Amygdala (tissue), 56 donors: ENCODE measurements around the gene TXNDC15.
"Not testable (repeated sequence)": the region's sequence is repeated elsewhere in the genome, so short reads cannot be mapped to it uniquely, and the experiment has no call there.

Experiments used
- DNase-seq, 56 donors: peaks; one replicate each; lab custom pipeline; 2025; lab: John Stamatoyannopoulos, UW

The TXNDC15 gene

GRCh38 chr5:134874831-134875655, 872 bp downstream of the TXNDC15 start:
- peak in 54 of 56 donors; percentile 14 to 82 (median 54) for DNase-seq

DNA sequence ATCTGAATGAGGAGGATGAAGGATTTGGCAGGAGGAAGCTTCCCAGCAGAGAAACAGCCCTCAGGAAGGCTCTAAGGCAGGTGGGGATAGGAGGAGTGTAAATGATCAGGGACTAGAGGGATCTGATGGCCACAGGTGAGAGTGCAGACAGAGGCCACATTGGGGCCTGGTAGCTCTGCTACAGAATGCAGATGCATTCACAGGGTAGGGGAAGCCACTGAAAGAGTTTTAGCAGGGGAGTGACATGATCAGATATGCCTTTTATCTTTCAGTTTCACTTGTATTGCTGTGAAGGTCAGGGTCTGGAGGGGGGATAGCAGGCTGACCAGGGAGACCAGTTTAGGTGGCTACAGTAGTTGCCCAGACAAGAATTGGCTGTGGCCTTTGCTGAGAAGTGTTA, 3.0 kb downstream of the TXNDC15 start:
- DNase-seq = no peak

GRCh38 chr5:134878403-134878802, 4.2 kb downstream of the TXNDC15 start:
- DNase-seq = no peak

- no peak for DNase-seq
These were observed 5.3 kb downstream of the TXNDC15 start for GRCh38 chr5:134879456-134879855.

- DNase-seq = not testable (repeated sequence)
These were observed 6.8 kb downstream of the TXNDC15 start for GRCh38 chr5:134880937-134881336.

DNA sequence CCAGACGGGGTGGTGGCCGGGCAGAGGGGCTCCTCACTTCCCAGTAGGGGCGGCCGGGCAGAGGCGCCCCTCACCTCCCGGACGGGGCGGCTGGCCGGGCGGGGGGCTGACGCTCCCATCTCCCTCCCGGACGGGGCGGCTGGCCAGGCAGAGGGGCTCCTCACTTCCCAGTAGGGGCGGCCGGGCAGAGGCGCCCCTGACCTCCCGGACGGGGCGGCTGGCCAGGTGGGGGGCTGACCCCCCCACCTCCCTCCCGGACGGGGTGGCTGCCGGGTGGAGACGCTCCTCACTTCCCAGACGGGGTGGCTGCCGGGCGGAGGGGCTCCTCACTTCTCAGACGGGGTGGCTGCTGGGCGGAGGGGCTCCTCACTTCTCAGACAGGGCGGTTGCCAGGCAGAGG, 7.5 kb downstream of the TXNDC15 start:
- not testable (repeated sequence) for DNase-seq

- no peak for DNase-seq
These were observed 13.5 kb downstream of the TXNDC15 start for GRCh38 chr5:134887593-134888159.

- no peak for DNase-seq
These were observed 15.2 kb downstream of the TXNDC15 start for GRCh38 chr5:134889335-134889734.

- no peak for DNase-seq
These were observed 17.3 kb downstream of the TXNDC15 start for GRCh38 chr5:134891473-134891872.

DNA sequence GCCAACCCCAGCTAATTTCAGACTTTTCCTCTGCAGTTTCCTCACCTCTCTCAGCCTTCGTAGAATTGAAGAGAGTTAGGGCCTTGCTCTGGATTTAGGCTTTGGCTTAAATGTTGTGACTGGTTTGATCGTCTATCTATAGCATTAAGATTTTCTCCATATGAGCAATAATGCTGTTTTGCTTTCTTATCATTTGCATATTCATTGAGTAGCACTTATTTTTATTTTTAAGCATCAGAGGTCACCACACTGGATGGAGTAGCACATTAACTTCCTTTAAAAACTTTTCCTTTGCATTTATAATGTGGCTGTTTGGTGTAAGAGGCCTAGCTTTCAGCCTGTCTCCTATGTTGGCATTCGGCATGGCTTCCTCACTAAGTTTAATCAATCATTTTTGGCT, 18.1 kb downstream of the TXNDC15 start:
- DNase-seq = no peak

DNA sequence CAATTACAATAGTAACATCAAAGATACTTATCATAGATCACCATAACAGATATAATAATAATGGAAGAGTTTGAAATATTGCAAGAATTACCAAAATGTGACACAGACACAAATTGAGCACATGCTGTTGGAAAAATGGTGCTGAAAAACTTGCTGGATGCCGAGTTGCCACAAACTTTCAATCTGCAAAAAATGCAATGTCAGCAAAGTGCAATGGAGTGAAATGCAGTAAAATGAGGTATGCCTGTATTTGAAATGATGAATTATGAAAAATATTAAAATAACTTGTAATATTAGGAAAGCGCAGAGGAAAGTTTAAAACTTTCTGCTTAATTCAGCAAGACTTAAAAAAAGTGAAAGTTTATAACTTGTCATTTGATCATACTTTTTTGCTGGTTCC, 18.8 kb downstream of the TXNDC15 start:
- no peak for DNase-seq

- no peak for DNase-seq
These were observed 19.8 kb downstream of the TXNDC15 start for GRCh38 chr5:134893748-134894505.

DNA sequence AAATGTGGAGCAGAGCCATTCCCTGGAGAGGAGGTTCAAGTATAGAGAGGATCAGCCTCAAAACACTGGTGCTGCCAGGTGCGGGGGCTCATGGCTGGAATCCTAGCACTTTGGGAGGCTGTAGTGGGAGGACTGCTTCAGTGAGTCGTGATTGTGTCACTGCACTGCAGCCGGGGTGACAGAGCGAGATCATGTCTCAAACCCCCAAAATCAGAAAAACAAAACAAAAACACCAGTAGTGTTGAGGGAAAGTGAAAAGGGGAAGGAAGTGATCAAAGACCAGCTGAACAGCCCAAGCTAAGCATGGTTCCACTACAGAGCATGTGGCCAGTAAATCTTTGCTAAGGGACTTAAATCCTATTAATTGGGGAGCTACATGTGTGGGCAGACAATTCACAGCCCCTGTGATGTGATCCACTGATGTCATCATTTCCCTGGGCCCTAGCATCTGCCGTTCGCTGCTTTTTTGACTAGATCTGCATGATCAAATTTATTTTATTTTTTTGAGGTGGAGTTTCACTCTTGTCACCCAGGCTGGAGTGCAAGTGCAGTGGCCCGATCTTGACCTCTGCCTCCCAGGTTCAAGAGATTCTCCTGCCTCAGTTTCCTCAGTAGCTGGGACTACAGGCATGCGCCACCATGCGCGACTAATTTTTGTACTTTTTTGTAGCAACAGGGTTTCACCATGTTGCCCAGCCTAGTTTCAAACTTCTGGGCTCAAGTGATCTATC, 28.1 kb downstream of the TXNDC15 start:
- peak in 1 of 56 donors; percentile 3 for DNase-seq

GRCh38 chr5:134904610-134905245, 30.6 kb downstream of the TXNDC15 start, which contains the start of gene PCBD2:
TSS of gene PCBD2 (plus strand) at chr5:134905131. CDS start at chr5:134905140, 9 bp downstream.
- DNase-seq = peak; percentile 20 to 89 (median 76)

- DNase-seq = peak in 44 of 56 donors; percentile 3 to 82 (median 64)
These were observed 31.2 kb downstream of the TXNDC15 start for GRCh38 chr5:134905246-134905996.

DNA sequence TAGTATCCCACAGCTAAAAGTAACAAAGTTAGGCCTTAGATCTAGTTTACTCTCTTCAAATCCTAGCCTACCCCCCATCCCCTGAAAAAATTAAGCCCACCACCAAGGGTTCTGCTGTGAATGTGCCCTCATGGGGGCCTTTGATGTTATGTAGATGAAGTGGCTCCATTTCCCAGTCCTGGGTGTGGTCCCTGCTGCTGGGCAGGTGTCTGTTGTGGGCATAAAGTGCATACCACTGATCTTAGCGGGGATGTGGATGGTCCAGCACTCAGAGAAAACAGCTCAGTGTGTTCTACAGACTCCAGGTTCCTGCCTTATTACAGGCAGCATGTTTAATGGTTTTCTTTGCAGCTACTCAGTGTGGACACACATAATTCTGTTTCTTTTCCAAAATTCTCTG, 32.6 kb downstream of the TXNDC15 start:
- DNase-seq = no peak

DNA sequence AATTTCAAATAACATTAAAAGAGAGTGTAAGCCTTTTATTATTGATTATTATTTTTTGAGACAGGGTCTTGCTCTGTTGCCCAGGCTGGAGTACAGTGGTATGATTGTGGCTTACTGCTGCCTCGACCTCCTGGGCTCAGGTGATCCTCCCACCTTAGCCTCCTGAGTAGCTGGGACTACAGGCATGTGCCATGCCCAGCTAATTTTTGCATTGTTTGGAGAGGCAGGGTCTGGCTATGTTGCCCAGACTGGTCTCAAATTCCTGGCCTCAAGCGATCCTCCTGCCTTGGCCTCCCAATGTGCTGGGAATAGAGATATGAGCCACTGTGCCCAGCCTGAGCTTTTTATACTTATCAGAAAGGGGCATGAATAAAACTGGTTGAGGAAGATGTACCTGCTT, 36.6 kb downstream of the TXNDC15 start:
- not testable (repeated sequence) for DNase-seq

GRCh38 chr5:134911285-134912206, 37.4 kb downstream of the TXNDC15 start:
- peak in 3 of 56 donors; percentile 2 to 10 (median 7) for DNase-seq
